ENCODE data around the gene PSPN. TPM values are rescaled to one million over a fixed set of nuclear protein-coding genes. Genes with fewer than 3 reads are reported as not detected.

PSPN gene
- total and polyA plus RNA-seq, 9 of the 15 experiments (the other 6 are each of a cell fraction or from before 2014, with no cell fraction given), result 0.21 to 1.1 (median 0.58) TPM

DNA sequence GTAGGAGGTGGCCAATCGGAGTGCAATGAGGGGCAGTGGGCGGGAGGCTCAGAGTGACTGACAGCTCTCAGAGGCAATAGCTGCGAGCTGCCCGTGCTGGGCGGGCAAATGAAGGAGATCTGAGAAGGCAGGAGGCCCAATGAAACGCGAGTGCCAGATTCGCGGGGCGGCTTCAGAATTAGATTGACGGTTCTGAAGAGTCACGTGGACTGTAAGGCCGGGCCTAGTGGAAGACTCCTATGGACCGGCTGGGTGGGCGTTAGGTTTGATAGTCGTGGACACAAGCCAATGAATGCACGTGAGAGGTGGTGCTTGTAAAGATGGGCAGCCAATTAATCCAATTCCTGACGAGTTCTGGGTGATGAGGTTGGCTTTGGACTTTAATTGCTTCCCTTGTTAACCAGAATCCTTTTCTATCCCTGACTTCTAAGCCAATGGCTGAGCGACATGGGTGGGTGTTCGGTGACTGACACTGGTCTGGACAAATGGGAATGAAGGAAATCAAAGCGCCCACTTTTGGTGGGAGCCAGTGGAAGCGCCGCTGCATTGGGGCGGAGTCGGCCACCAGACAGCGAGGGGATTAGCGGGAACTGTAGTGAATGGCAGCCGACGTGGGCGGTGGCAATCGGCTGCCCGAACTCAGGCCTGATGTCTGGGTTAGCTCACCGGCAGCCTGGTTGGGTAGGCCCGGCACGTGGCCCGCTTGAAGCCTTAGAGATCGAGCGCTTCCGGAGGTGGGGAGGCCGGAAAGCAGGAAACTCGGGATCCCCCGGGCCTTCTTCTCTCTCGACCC, 49.4 kb upstream of the PSPN start (continued):
- TF ChIP-seq, protein P1, sequence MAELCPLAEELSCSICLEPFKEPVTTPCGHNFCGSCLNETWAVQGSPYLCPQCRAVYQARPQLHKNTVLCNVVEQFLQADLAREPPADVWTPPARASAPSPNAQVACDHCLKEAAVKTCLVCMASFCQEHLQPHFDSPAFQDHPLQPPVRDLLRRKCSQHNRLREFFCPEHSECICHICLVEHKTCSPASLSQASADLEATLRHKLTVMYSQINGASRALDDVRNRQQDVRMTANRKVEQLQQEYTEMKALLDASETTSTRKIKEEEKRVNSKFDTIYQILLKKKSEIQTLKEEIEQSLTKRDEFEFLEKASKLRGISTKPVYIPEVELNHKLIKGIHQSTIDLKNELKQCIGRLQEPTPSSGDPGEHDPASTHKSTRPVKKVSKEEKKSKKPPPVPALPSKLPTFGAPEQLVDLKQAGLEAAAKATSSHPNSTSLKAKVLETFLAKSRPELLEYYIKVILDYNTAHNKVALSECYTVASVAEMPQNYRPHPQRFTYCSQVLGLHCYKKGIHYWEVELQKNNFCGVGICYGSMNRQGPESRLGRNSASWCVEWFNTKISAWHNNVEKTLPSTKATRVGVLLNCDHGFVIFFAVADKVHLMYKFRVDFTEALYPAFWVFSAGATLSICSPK (IDR thresholded peaks at IDR 0.05; ENCODE audit: borderline replicate concordance), result no peak

DNA sequence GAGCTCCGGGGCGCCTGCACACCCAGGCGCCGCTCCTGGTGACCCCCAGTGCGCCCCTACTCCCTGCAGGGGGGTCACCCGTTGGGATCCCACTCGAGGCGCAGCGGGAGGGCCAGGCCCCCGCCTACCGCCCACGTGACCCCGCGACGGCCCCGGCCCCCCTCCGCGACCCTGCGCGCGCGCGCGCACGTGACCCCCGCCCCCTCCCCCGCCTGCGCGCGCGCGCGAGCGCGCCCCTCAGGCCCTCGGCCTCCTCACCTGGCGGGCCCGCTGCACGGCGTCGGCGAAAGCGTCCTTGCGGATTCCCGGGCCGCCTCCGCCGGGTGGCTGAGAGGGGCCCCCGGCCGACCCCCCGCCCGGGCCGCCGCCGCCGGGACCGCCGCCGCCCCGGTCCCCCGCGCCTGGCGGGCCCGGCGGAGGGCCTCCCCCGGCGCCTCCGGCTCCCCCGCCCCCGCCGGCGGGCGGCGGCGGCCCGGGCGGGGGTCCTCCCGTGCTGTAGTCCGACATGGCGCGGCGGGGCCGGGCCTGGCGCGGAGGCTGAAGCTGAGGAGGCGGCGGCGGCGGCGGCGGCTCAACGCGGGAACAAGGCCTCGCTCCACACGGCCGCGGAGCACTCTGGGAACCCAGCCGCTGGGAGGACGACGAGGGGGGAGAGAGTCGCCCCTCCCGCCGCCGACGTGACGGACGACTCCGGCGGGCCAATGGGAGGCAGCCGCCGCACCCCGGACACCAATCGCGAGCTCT, 48.6 kb upstream of the PSPN start, which contains the start of gene KHSRP:
Gene KHSRP, minus strand, starts transcription at position 617 of the 744 bp plus-strand sequence. Its CDS starts 110 bp downstream, at position 507.
- Histone ChIP-seq H3K79me2 (ENCODE audit: control insufficient read depth, insufficient read depth, low read length) (peaks cover 56% of the 10 kb centered on the region), H3K9me1 (ENCODE audit: control insufficient read depth, insufficient read depth, low read length) (peaks cover 11% of the 10 kb centered on the region), H3K4me1 (replicated peaks in 1 of 2; ENCODE audit: control insufficient read depth in 2 of 2, insufficient read depth in 2 of 2, low read length in 2 of 2) (peaks cover 17 to 43% of the 10 kb centered on the region in 2 experiments), H3K4me2 (ENCODE audit: insufficient read depth, low read length) (peak within 1 kb of the TSS; percentile 95), H3K4me3 (peak within 1 kb of the TSS; percentile 82), H3K36me3 (ENCODE audit: control insufficient read depth, insufficient read depth, low read length) (peaks cover 40% of the 10 kb centered on the region), H2AFZ (ENCODE audit: low read depth, low read length) (peak within 1 kb of the TSS; percentile 81), H4K20me1 (replicated peaks; ENCODE audit: control insufficient read depth, insufficient read depth, low read length) (peaks cover 44% of the 10 kb centered on the region), H3K27me3 (ENCODE audit: control insufficient read depth in 2 of 2, insufficient read depth in 2 of 2, low read length in 2 of 2) (no peaks in the 10 kb centered on the region), H3K9me3 (replicated peaks; ENCODE audit: control insufficient read depth, insufficient read depth, low read depth, low read length) (no peaks in the 10 kb centered on the region), H3K9ac (ENCODE audit: insufficient read depth in 1 of 2, low read depth in 2 of 2, low read length in 2 of 2) (peak within 1 kb of the TSS; percentile 80 to 92), H3K27ac (ENCODE audit: extremely low read depth, low read depth, low read length) (peak within 1 kb of the TSS; percentile 78)
- intact Hi-C loops (cut with micrococcal nuclease) (loop anchor here (10.0 kb wide), 2 partner anchors 110 to 260 kb away; no protein-coding TSS in a partner anchor), in situ Hi-C loops (cut with MboI) (no loop called here)
- ChIA-PET CTCF (ENCODE audit: low intra/inter-chr PET ratio) (no interaction called here), POLR2A (interaction anchor here (0.6 to 2.4 kb wide), 17 partner anchors 10 to 830 kb away, joined by 3 to 16 read pairs (median 3); partner anchors contain the start of genes ALKBH7 and TNFSF9)
- WGBS (ENCODE audit: insufficient coverage, low coverage, missing lambda C conversion rate), result 0% methylated on average over 29 of the region's 114 CpGs
- ATAC-seq (no peak), FAIRE-seq (no peak), DNase-seq (ENCODE audit: extremely low read depth in 1 of 4, low spot score in 3 of 4) (peak; percentile 58 to 98 (median 90))
- no TSS peak for BruUV-seq (replicated peaks)
- TF ChIP-seq XRCC5 (IDR thresholded peaks at IDR 0.05; ENCODE audit: low read depth, low read length) (no peak; the same call in 1 of the 2 replicates), NFIX (CRISPR knock-in tag; IDR thresholded peaks at IDR 0.05; ENCODE audit: low read depth) (no peak), POLR2H (tag; IDR thresholded peaks at IDR 0.05; ENCODE audit: low read depth) (0 out of 2 replicates have a peak, but pooled peaks have one; percentile 24), ZFX (CRISPR knock-in tag; IDR thresholded peaks at IDR 0.05) (peak; percentile 55; the same call in 1 of the 2 replicates), TEAD1 (CRISPR knock-in tag; IDR thresholded peaks at IDR 0.05) (no peak), CREBBP (IDR thresholded peaks at IDR 0.05; ENCODE audit: low read depth, low read length) (no peak), RFX7 (CRISPR knock-in tag; IDR thresholded peaks at IDR 0.05) (no peak), ZNF449 (CRISPR knock-in tag; IDR thresholded peaks at IDR 0.05) (no peak), NFE2L1 (tag; IDR thresholded peaks at IDR 0.05; ENCODE audit: borderline replicate concordance, low read depth) (no peak), TCF7 (IDR thresholded peaks at IDR 0.05; ENCODE audit: borderline replicate concordance) (no peak; the same call in 1 of the 2 replicates)
- TF ChIP-seq, protein P2, sequence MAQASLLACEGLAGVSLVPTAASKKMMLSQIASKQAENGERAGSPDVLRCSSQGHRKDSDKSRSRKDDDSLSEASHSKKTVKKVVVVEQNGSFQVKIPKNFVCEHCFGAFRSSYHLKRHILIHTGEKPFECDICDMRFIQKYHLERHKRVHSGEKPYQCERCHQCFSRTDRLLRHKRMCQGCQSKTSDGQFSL (CRISPR knock-in tag; IDR thresholded peaks at IDR 0.05), result no peak
- TF ChIP-seq, protein P2 (tag; IDR thresholded peaks at IDR 0.05), result no peak
